ENCODE data around the gene BAHCC1.

BAHCC1 gene

GRCh38 chr17:81489998-81490992 is 95.0 kb downstream of the BAHCC1 start:
- DNase-seq (ENCODE audit: low read depth in 1 of 2, low spot score in 1 of 2): no peak

GRCh38 chr17:81491181-81491581 is 95.9 kb downstream of the BAHCC1 start:
- DNase-seq (ENCODE audit: low read depth in 1 of 2, low spot score in 1 of 2): no peak

GRCh38 chr17:81491761-81492160 is 96.5 kb downstream of the BAHCC1 start:
- no peak for DNase-seq (ENCODE audit: low read depth in 1 of 2, low spot score in 1 of 2)

GRCh38 chr17:81492202-81492601 is 96.9 kb downstream of the BAHCC1 start:
- DNase-seq (ENCODE audit: low read depth in 1 of 2, low spot score in 1 of 2): no peak

GRCh38 chr17:81492706-81493105 is 97.4 kb downstream of the BAHCC1 start:
- no peak for DNase-seq (ENCODE audit: low read depth in 1 of 2, low spot score in 1 of 2)

- no peak for DNase-seq (ENCODE audit: low read depth in 1 of 2, low spot score in 1 of 2)
Measured at GRCh38 chr17:81493198-81494038, 98.2 kb downstream of the BAHCC1 start.

GRCh38 chr17:81494626-81495377 is 99.5 kb downstream of the BAHCC1 start:
- DNase-seq (ENCODE audit: low read depth in 1 of 2, low spot score in 1 of 2): no peak

- DNase-seq (ENCODE audit: low read depth in 1 of 2, low spot score in 1 of 2): no peak
Measured at GRCh38 chr17:81498953-81499600, 103.8 kb downstream of the BAHCC1 start.

- no peak for DNase-seq (ENCODE audit: low read depth in 1 of 2, low spot score in 1 of 2)
Measured at GRCh38 chr17:81499601-81499970, 104.3 kb downstream of the BAHCC1 start.

GRCh38 chr17:81500047-81500446 is 104.8 kb downstream of the BAHCC1 start:
- no peak for DNase-seq (ENCODE audit: low read depth in 1 of 2, low spot score in 1 of 2)

GRCh38 chr17:81502471-81503017 is 107.3 kb downstream of the BAHCC1 start:
- no peak for DNase-seq (ENCODE audit: low read depth in 1 of 2, low spot score in 1 of 2)

GRCh38 chr17:81503619-81504018 is 108.4 kb downstream of the BAHCC1 start:
- no peak for DNase-seq (ENCODE audit: low read depth in 1 of 2, low spot score in 1 of 2)

- DNase-seq (ENCODE audit: low read depth in 1 of 2, low spot score in 1 of 2): no peak
Measured at GRCh38 chr17:81508639-81509206, 113.5 kb downstream of the BAHCC1 start.

- DNase-seq (ENCODE audit: low read depth in 1 of 2, low spot score in 1 of 2): no peak
Measured at GRCh38 chr17:81509207-81509971, 114.1 kb downstream of the BAHCC1 start.

GRCh38 chr17:81509972-81510784 is 114.9 kb downstream of the BAHCC1 start:
- no peak for DNase-seq (ENCODE audit: low read depth in 1 of 2, low spot score in 1 of 2)

- DNase-seq (ENCODE audit: low read depth in 1 of 2, low spot score in 1 of 2): no peak
Measured at GRCh38 chr17:81510785-81511553, 115.7 kb downstream of the BAHCC1 start.

GRCh38 chr17:81511554-81511803 is 116.2 kb downstream of the BAHCC1 start:
- DNase-seq (ENCODE audit: low read depth in 1 of 2, low spot score in 1 of 2): no peak
